Measurements from ENCODE around the gene HPN.

- TF ChIP-seq CTCF (IDR thresholded peaks at IDR 0.05; ENCODE audit: low read length) (no peak), EZH2 (IDR thresholded peaks at IDR 0.05; ENCODE audit: borderline replicate concordance, low read length) (no peak)
Measured at GRCh38 chr19:34999498-35000337, 41.8 kb upstream of the HPN start, which contains the start of gene GRAMD1A.
